ENCODE data around the gene UNC119.
A peak's percentile ranks its signal among the peaks of the same experiment; 100 is the strongest.

The UNC119 gene

GRCh38 chr17:28573040-28573380 lies 20.6 kb upstream of the UNC119 start:
- TF ChIP-seq CTCF (IDR thresholded peaks at IDR 0.05; ENCODE audit: low read depth, low read length, missing control alignments): no peak
- no peak for DNase-seq (ENCODE audit: extremely low read depth, low read depth)
- no peak overlapping the region for H3K4me3 ChIP-seq (replicated peaks; ENCODE audit: low read depth, low read length)

DNA sequence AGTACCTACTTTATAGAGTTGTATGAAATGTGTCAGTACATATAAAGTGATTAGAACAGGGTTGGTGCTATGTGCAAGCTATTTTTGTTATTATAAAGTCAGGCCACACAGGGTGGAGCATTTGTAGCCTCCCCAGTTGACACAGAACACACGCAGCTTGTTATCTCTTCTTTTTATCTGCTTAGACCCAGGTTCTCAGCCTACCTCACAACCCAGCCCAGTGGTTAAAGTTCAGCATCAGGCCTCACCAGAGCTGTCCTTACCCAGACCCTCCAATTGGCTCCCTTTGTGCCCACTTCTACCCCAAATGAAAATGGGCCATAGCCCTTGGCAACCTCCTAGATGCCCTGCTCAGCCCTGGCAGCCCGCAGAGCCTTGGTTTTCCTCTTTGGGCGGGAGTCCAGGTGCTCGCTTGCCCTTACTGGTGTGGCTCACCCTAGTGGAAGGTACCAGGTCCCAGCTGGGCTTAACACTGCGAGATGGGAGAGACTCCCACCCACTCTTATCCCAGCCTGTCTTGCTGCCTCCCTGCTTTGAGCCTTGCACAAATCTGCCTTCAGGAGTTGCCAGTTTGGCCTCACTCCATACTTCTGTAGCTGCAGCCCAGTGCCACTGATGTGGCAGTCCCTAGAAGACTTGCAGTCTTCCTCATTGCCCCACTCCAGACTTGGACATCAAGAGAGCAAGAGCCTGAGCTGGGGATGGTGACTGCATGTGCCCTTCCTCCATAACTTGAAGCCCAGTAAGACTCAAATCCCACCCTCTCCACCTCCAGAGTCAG lies 20.0 kb upstream of the UNC119 start:
- H3K4me3 ChIP-seq (replicated peaks; ENCODE audit: low read depth, low read length): peak overlapping the region; percentile 89
- TF ChIP-seq CTCF (IDR thresholded peaks at IDR 0.05; ENCODE audit: low read depth, low read length, missing control alignments): no peak
- no peak for DNase-seq (ENCODE audit: extremely low read depth, low read depth)

DNA sequence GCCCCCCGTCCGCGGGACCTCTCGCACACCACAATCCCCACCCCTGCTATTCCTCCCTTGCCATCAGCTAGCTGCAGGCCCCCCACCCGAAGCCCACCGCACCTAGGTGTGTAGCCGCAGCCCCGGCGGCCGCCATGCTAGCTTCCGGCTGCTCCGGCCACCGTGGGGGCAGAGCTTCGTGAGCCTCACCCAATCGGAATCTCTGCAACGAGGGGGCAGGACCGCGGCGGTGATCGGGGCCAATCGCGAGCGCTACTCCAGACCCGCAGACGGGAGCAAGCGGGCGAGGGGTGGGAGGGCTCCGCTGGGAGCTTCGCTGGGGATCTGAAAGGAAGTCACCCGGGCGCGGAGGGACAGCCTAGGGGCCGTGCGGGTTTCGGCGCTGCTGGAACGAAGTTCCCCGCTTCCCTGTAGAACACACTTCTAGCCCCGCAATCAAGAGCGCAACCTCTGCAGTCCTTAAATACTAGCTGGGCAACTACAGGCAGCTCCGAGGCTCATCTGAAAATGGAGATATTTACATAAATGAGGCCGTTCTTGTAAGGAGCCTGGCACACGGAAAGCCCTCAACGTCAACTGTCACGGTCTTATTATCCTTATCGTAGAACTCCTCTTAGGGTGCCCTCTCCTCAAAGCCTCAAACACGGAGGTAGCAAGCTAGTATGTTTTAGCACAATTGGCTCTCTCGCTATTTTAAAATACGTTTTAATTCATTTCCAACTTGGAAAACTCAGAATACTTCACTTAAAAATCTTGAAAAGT lies 19.1 kb upstream of the UNC119 start, which contains the start of gene PIGS:
TSS of gene PIGS (minus strand) at position 164 of the 762 bp plus-strand sequence. CDS start at position 136, 28 bp downstream.
- no peak for TF ChIP-seq CTCF (IDR thresholded peaks at IDR 0.05; ENCODE audit: low read depth, low read length, missing control alignments)
- peak within 1 kb of the TSS; percentile 89 for H3K4me3 ChIP-seq (replicated peaks; ENCODE audit: low read depth, low read length)
- DNase-seq (ENCODE audit: extremely low read depth, low read depth): peak; percentile 74

DNA sequence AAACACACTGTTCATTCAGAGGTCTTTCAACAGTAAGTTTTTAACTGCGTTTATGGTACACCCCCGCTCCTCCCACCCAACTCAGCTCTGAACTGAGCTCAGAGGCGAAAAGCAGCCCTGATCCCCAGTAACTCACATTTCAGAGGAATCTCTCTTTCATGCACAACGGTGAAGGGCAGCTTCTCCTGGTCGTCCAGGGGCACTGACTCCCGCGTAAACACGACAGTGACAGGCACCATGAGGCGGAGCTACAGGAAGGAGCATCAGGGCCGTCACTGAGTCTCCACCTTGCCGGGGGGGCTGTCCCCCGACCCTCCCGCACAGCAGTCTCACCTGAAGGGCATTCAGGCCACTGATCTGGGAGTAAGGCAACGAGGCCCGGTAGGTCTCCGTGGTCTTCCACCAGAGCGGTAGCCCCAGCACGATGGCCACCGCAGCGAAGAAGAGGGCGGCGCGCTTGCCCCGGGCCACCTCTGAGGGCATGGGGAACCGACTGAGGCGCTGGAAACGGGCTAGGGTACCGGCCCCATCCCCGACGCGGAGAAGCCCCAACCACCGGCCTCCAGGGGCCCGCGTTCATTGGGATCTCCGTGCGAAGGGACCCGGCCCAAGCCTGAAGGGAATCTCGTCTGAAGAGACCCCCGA lies 18.4 kb upstream of the UNC119 start:
- peak overlapping the region; percentile 89 for H3K4me3 ChIP-seq (replicated peaks; ENCODE audit: low read depth, low read length)
- TF ChIP-seq CTCF (IDR thresholded peaks at IDR 0.05; ENCODE audit: low read depth, low read length, missing control alignments): no peak
- DNase-seq (ENCODE audit: extremely low read depth, low read depth): no peak

GRCh38 chr17:28569446-28569845 lies 17.0 kb upstream of the UNC119 start:
- no peak for DNase-seq (ENCODE audit: extremely low read depth, low read depth)
- no peak for TF ChIP-seq CTCF (IDR thresholded peaks at IDR 0.05; ENCODE audit: low read depth, low read length, missing control alignments)
- no peak overlapping the region for H3K4me3 ChIP-seq (replicated peaks; ENCODE audit: low read depth, low read length)

DNA sequence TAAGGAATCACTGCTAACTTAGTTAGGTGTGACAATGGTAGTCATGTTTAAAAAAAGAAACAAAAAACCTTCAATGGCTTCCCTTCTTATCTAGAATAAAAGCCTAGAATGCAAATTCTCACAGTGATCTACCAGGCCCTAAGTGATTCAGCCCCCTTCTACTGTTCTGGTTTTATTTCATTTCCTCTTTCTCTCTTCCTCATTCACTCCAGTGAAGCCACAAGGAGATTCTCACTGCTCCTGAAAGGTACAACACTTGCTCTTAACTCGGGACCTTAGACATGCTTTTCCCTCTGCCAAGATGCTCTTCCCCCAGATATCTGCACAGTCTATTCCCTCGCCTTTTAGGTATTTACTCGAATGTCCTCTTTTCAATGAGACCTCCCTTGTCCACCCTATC lies 15.2 kb upstream of the UNC119 start:
- H3K4me3 ChIP-seq (replicated peaks; ENCODE audit: low read depth, low read length): no peak overlapping the region
- DNase-seq (ENCODE audit: extremely low read depth, low read depth): no peak
- no peak for TF ChIP-seq CTCF (IDR thresholded peaks at IDR 0.05; ENCODE audit: low read depth, low read length, missing control alignments)

Measured in HFF-Myc (cell line).